Keratinocyte (primary cell): ENCODE results near the gene LRRC18. TPM values are rescaled to one million over a fixed set of nuclear protein-coding genes. Genes with fewer than 3 reads are reported as not detected.

ENCODE experiments used
- DNase-seq: peaks from one replicate; pipeline ENCODE4 v3.0.0-alpha.2; 2011; ENCODE audit warnings: low read depth, missing footprints, low spot score
- FAIRE-seq: peaks from 2 replicates; lab custom pipeline; 2011; peaks lifted over from hg19 to GRCh38; lab: Jason Lieb, UNC
- H2AFZ ChIP-seq: 2 replicates; pipeline ENCODE4 v1.6.0; 2012; ENCODE audit warnings: low read length, control low read depth, inconsistent platforms; ENCODE audit not compliant: control insufficient read depth
- H3K27ac ChIP-seq: 2 replicates; pipeline ENCODE4 v1.5.1; 2011; ENCODE audit warnings: low read length; ENCODE audit not compliant: control insufficient read depth, insufficient read depth
- H3K27me3 ChIP-seq: 3 replicates; pipeline ENCODE4 v1.6.0; 2011; ENCODE audit warnings: low read length; ENCODE audit not compliant: control insufficient read depth, insufficient read depth; ENCODE audit errors: extremely low read depth
- H3K36me3 ChIP-seq, 2 experiments: 2 replicates in 1 of 2; 3 replicates in 1 of 2; pipeline ENCODE4 v1.5.1; 2011; ENCODE audit warnings: low read length in 2 of 2, mild to moderate bottlenecking in 1 of 2; ENCODE audit not compliant: control insufficient read depth in 2 of 2, insufficient read depth in 2 of 2; ENCODE audit errors: extremely low read depth in 1 of 2
- H3K4me1 ChIP-seq: 3 replicates; pipeline ENCODE4 v1.5.1; 2011; ENCODE audit warnings: low read length; ENCODE audit not compliant: control insufficient read depth, insufficient read depth; ENCODE audit errors: extremely low read depth
- H3K4me2 ChIP-seq: 3 replicates; pipeline ENCODE4 v1.6.0; 2011; ENCODE audit warnings: low read depth, low read length; ENCODE audit not compliant: control insufficient read depth, insufficient read depth; ENCODE audit errors: extremely low read depth
- H3K4me3 ChIP-seq, 3 experiments: fragments of 200-600 bp in 1 of 3; sonication (generic) in 1 of 3; 2 replicates in 2 of 3; 3 replicates in 1 of 3; pipeline ENCODE4 v1.5.1; 2011 to 2016; ENCODE audit warnings: low read length in 3 of 3, mild to moderate bottlenecking in 3 of 3, control low read depth in 2 of 3, inconsistent platforms in 1 of 3, low read depth in 1 of 3, mixed read lengths in 1 of 3, mixed run types in 1 of 3, moderate library complexity in 1 of 3; ENCODE audit not compliant: control insufficient read depth in 2 of 3, insufficient read depth in 2 of 3; ENCODE audit errors: extremely low read depth in 1 of 3
- H3K79me2 ChIP-seq: 2 replicates; pipeline ENCODE4 v1.6.0; 2012; ENCODE audit warnings: low read length; ENCODE audit not compliant: control insufficient read depth, insufficient read depth
- H3K9ac ChIP-seq: 3 replicates; pipeline ENCODE4 v1.6.0; 2011; ENCODE audit warnings: low read length; ENCODE audit not compliant: control insufficient read depth, insufficient read depth; ENCODE audit errors: extremely low read depth
- H3K9me1 ChIP-seq: 3 replicates; pipeline ENCODE4 v1.6.0; 2011; ENCODE audit warnings: low read length; ENCODE audit not compliant: control insufficient read depth, insufficient read depth; ENCODE audit errors: extremely low read depth
- H3K9me3 ChIP-seq: 2 replicates; pipeline ENCODE4 v1.5.1; 2012; ENCODE audit warnings: low read depth, low read length; ENCODE audit not compliant: control insufficient read depth
- H4K20me1 ChIP-seq: 3 replicates; pipeline ENCODE4 v1.6.0; 2011; ENCODE audit warnings: low read length; ENCODE audit not compliant: control insufficient read depth, insufficient read depth; ENCODE audit errors: extremely low read depth
- EZH2 ChIP-seq: IDR thresholded peaks from one replicate; pipeline ENCODE4 v1.6.1; 2012; ENCODE audit warnings: inconsistent platforms, mild to moderate bottlenecking, low read length, moderate library complexity
- dilution Hi-C: fragments of 300-500 bp; cut with MboI; formaldehyde crosslinking; loops from one replicate; pipeline ENCODE4 v1.7.0; 2020; ENCODE audit warnings: low sequenced_read_pairs; ENCODE audit not compliant: extremely low pct_ligation_motif_present
- polyA plus RNA-seq, 5 experiments: library from polyadenylated mRNA; depleted of rRNA in 3 of 5; stranded (reverse) in 3 of 5; stranded (forward) in 1 of 5; unstranded in 1 of 5; fragments of >200 nt; gene quantifications; 1 replicate in 1 of 5; 2 replicates in 3 of 5; 3 replicates in 1 of 5; pipeline versions ENCODE4 v1.2.1 to v1.2.3, GENCODE V29; 2011 to 2012; ENCODE audit warnings: missing spikeins in 2 of 5, low read depth in 1 of 5, low replicate concordance in 1 of 5
- TF ChIP-seq, protein P1 (sequence below), 3 experiments: IDR thresholded peaks in 1 of 3; conservative IDR thresholded peaks in 1 of 3; optimal IDR thresholded peaks in 1 of 3; 2 replicates in 2 of 3; 3 replicates in 1 of 3; pipeline versions ENCODE3 to v1.5.1; 2011; ENCODE audit warnings: low read length in 3 of 3, mild to moderate bottlenecking in 3 of 3, moderate library complexity in 2 of 3, control low read depth in 1 of 3, inconsistent platforms in 1 of 3; ENCODE audit not compliant: insufficient read depth in 2 of 3; ENCODE audit errors: extremely low read depth in 1 of 3

The LRRC18 gene
- polyA plus RNA-seq, 1 donor (not counting 4 experiments of a cell fraction or from before 2014, with no cell fraction given) = not detected

DNA sequence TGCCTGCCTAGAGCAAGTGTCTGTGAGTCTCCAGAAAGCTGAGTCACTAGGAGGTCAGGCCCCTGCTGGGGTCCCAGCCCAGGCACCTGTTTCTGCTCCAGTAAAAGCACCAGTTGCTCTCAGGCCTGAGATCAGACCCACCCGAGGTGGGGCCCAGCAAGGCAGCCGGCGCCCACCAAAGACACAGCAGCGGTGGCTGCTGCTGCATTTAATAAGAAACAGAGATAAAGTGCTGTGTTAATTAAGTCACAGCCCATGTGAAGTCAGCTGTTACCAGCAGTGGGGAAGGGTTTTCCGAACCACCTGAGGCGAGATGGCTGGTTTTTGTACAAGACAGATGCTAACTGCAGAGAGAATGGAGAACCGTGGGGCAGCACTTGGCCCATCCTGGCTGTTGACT lies 12.1 kb upstream of the LRRC18 start:
- Histone ChIP-seq H3K27me3 (peaks cover 4% of the 10 kb centered on the region), H2AFZ (no peak overlapping the region), H3K4me3 (no peak overlapping the region), H3K79me2 (no peaks in the 10 kb centered on the region), H3K27ac (no peak overlapping the region), H3K9me1 (no peaks in the 10 kb centered on the region), H3K9me3 (no peaks in the 10 kb centered on the region), H3K4me1 (no peaks in the 10 kb centered on the region), H3K4me2 (no peak overlapping the region), H3K9ac (no peak overlapping the region), H4K20me1 (no peaks in the 10 kb centered on the region), H3K36me3 (no peaks in the 10 kb centered on the region)
- no peak for TF ChIP-seq EZH2
- TF ChIP-seq, protein P1, sequence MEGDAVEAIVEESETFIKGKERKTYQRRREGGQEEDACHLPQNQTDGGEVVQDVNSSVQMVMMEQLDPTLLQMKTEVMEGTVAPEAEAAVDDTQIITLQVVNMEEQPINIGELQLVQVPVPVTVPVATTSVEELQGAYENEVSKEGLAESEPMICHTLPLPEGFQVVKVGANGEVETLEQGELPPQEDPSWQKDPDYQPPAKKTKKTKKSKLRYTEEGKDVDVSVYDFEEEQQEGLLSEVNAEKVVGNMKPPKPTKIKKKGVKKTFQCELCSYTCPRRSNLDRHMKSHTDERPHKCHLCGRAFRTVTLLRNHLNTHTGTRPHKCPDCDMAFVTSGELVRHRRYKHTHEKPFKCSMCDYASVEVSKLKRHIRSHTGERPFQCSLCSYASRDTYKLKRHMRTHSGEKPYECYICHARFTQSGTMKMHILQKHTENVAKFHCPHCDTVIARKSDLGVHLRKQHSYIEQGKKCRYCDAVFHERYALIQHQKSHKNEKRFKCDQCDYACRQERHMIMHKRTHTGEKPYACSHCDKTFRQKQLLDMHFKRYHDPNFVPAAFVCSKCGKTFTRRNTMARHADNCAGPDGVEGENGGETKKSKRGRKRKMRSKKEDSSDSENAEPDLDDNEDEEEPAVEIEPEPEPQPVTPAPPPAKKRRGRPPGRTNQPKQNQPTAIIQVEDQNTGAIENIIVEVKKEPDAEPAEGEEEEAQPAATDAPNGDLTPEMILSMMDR (optimal IDR thresholded peaks at IDR 0.05 in 1 of 3, IDR thresholded peaks at IDR 0.05 in 1 of 3, conservative IDR thresholded peaks at IDR 0.05 in 1 of 3; ENCODE audit: extremely low read depth in 1 of 3, insufficient read depth in 2 of 3, low read length in 3 of 3) = no peak
- dilution Hi-C loops = no loop called here
- FAIRE-seq (no peak), DNase-seq (no peak)

DNA sequence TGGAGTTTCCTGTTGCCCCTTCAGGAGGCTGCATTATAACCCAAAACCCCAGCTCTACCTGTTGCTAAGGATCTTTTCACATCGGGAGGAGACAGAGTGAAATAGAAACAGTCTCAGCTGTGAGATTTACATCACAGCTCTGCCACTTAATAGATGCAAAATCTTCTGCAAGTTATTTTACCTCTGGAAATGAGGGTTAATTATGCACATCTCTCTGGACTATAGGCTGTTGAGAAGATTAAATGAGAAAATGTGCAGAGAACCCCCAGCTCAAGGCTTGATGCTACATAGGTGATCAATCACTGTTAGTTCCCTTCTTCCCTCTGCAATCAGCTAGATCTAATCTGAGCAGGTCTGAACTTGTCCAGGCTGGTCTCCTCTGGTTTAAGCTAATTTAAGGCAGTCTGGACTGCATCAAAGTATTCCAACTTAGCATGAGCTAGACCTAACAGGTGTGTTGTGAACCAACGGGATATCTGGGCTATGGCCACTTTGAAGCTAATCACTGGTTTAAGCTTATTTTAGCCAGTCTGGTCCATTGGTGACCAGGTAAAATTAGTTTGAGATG lies 8.9 kb upstream of the LRRC18 start:
- H3K79me2 ChIP-seq = no peaks in the 10 kb centered on the region
- no peak overlapping the region for H3K4me2 ChIP-seq
- no peak overlapping the region for H3K4me3 ChIP-seq
- no peaks in the 10 kb centered on the region for H3K9me1 ChIP-seq
- peaks cover 4% of the 10 kb centered on the region for H3K27me3 ChIP-seq
- H3K27ac ChIP-seq = no peak overlapping the region
- dilution Hi-C loops = no loop called here
- DNase-seq (no peak), FAIRE-seq (no peak)
- H3K4me1 ChIP-seq = no peaks in the 10 kb centered on the region
- no peak overlapping the region for H3K9ac ChIP-seq
- H2AFZ ChIP-seq = no peak overlapping the region
- TF ChIP-seq, protein P1 (optimal IDR thresholded peaks at IDR 0.05 in 1 of 3, IDR thresholded peaks at IDR 0.05 in 1 of 3, conservative IDR thresholded peaks at IDR 0.05 in 1 of 3; ENCODE audit: extremely low read depth in 1 of 3, insufficient read depth in 2 of 3, low read length in 3 of 3) = no peak
- no peak for TF ChIP-seq EZH2
- H3K9me3 ChIP-seq = no peaks in the 10 kb centered on the region
- no peaks in the 10 kb centered on the region for H3K36me3 ChIP-seq
- H4K20me1 ChIP-seq = no peaks in the 10 kb centered on the region
